Neural progenitor cell (in vitro differentiated cells): ENCODE results near the gene ZCWPW1.

ENCODE experiments used
- EZH2 ChIP-seq: fragments of 200-600 bp; sonication (generic); IDR thresholded peaks from 2 replicates; pipeline ENCODE4 v1.6.1; 2017; ENCODE audit warnings: antibody characterized with exemption, mild to moderate bottlenecking, moderate library complexity
- TF ChIP-seq, protein P1 (sequence below): fragments of 200-600 bp; sonication (generic); IDR thresholded peaks from 2 replicates; pipeline ENCODE4 v1.5.1; 2017; ENCODE audit warnings: antibody characterized with exemption, mild to moderate bottlenecking

DNA sequence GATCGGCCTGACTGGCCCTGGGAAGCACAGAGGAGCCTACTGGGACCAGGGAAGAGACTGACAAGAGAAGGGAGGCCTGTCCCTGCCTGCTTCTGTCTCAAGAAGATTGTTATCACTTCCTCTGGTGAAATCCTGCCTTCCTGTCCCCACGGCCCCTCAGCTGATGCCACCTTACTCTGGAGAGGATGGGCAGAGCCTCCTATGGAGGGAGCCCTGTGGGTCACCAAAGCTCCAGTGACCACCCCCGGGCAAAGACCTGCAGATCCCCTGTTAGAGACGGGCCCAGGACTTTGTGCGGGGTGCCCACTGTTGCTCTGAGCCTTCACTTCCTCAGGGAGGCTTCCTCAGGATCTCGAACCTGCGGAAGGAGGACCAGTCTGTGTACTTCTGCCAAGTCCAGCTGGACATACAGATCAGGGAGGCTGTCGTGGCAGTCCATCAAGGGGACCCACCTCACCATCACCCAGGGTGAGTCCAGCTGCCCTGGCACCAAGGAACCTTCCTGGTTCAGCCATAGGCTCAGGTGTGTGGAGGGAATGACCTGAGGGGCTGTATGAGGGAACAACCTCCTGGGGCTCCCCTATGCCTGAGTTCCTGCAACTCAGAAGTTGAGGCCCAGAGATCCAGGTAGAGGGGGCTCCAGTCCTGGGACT is 72.0 kb downstream of the ZCWPW1 start:
- TF ChIP-seq EZH2, result no peak
- TF ChIP-seq, protein P1, sequence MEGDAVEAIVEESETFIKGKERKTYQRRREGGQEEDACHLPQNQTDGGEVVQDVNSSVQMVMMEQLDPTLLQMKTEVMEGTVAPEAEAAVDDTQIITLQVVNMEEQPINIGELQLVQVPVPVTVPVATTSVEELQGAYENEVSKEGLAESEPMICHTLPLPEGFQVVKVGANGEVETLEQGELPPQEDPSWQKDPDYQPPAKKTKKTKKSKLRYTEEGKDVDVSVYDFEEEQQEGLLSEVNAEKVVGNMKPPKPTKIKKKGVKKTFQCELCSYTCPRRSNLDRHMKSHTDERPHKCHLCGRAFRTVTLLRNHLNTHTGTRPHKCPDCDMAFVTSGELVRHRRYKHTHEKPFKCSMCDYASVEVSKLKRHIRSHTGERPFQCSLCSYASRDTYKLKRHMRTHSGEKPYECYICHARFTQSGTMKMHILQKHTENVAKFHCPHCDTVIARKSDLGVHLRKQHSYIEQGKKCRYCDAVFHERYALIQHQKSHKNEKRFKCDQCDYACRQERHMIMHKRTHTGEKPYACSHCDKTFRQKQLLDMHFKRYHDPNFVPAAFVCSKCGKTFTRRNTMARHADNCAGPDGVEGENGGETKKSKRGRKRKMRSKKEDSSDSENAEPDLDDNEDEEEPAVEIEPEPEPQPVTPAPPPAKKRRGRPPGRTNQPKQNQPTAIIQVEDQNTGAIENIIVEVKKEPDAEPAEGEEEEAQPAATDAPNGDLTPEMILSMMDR, result no peak
